GM12878 (cell line): ENCODE results near the gene DYNC1H1.

Source experiments
- CTCF ChIP-seq, 3 experiments: IDR thresholded peaks in 2 of 3; conservative IDR thresholded peaks in 1 of 3; 2 replicates each; pipeline ENCODE4 v1.5.1; 2011; ENCODE audit warnings: low read depth in 3 of 3, low read length in 3 of 3, mild to moderate bottlenecking in 3 of 3, control low read depth in 2 of 3, moderate library complexity in 2 of 3, inconsistent platforms in 1 of 3, mixed read lengths in 1 of 3; ENCODE audit not compliant: control insufficient read depth in 2 of 3, insufficient read depth in 1 of 3; ENCODE audit errors: extremely low read depth in 1 of 3
- ESRRA ChIP-seq: IDR thresholded peaks from 2 replicates; pipeline ENCODE4 v1.6.1; 2012; ENCODE audit warnings: mild to moderate bottlenecking, low read length, improper control_type of control experiment
- MLLT1 ChIP-seq: fragments of 450-650 bp; IDR thresholded peaks from 2 replicates; pipeline ENCODE4 v1.6.1; 2016; ENCODE audit warnings: mild to moderate bottlenecking
- MYC ChIP-seq: IDR thresholded peaks from 2 replicates; pipeline ENCODE4 v1.6.1; 2011; ENCODE audit warnings: mild to moderate bottlenecking, low read length, moderate library complexity, inconsistent platforms; ENCODE audit not compliant: insufficient read depth, insufficient replicate concordance, insufficient read length, severe bottlenecking
- ZBTB4 ChIP-seq: fragments of 450-650 bp; formaldehyde crosslinking; IDR thresholded peaks from 2 replicates; pipeline ENCODE4 v1.4.0; 2022; ENCODE audit warnings: mild to moderate bottlenecking, moderate library complexity

- TF ChIP-seq CTCF (IDR thresholded peaks at IDR 0.05 in 2 of 3, conservative IDR thresholded peaks at IDR 0.05 in 1 of 3; ENCODE audit: control insufficient read depth in 2 of 3, extremely low read depth in 1 of 3, insufficient read depth in 1 of 3, low read depth in 3 of 3, low read length in 3 of 3) (no peak), MYC (no peak), MLLT1 (no peak), ZBTB4 (no peak), ESRRA (no peak)
These were observed 93.8 kb downstream of the DYNC1H1 start for GRCh38 chr14:102058146-102058545.
